GM23338 (cell line): ENCODE data around the gene CUEDC1. TPM values are rescaled to one million over a fixed set of nuclear protein-coding genes. Genes with fewer than 3 reads are reported as not detected.

Experiments
- ATAC-seq: fragments of 200-7000 bp; cut with Tn5 transposase; 3 replicates; pipeline ENCODE4 v1.9.1; 2020
- DNase-seq: peaks from one replicate; pipeline ENCODE4 v3.0.0-alpha.2; 2015; ENCODE audit warnings: low spot score
- H2AFZ ChIP-seq: fragments of 200-600 bp; sonication (generic); 2 replicates; pipeline ENCODE4 v1.8.0; 2016; ENCODE audit warnings: antibody characterized with exemption, mild to moderate bottlenecking, moderate library complexity
- H3F3A ChIP-seq: fragments of 200-600 bp; sonication (generic); replicated peaks from 2 replicates; pipeline ENCODE4 v1.8.0; 2017; ENCODE audit warnings: antibody characterized with exemption, mixed run types, low read depth
- H3K27ac ChIP-seq: fragments of 200-600 bp; sonication (generic); 2 replicates; pipeline ENCODE4 v1.6.1; 2016; ENCODE audit warnings: low read depth
- H3K27me3 ChIP-seq: fragments of 200-600 bp; sonication (generic); 2 replicates; pipeline ENCODE4 v1.8.0; 2016; ENCODE audit warnings: mild to moderate bottlenecking, mixed run types, moderate library complexity; ENCODE audit not compliant: insufficient read depth
- H3K36me3 ChIP-seq: fragments of 200-600 bp; sonication (generic); 2 replicates; pipeline ENCODE4 v1.8.0; 2016; ENCODE audit warnings: mild to moderate bottlenecking; ENCODE audit not compliant: insufficient read depth
- H3K4me1 ChIP-seq: fragments of 200-600 bp; sonication (generic); 2 replicates; pipeline ENCODE4 v1.8.0; 2016; ENCODE audit warnings: mild to moderate bottlenecking, moderate library complexity; ENCODE audit not compliant: insufficient read depth
- H3K4me2 ChIP-seq: fragments of 200-600 bp; sonication (generic); 2 replicates; pipeline ENCODE4 v1.7.1; 2017; ENCODE audit warnings: mixed run types
- H3K4me3 ChIP-seq: fragments of 200-600 bp; sonication (generic); 2 replicates; pipeline ENCODE4 v1.6.1; 2016; ENCODE audit warnings: mixed run types
- H3K79me2 ChIP-seq: fragments of 200-600 bp; sonication (generic); replicated peaks from 2 replicates; pipeline ENCODE4 v1.8.0; 2017; ENCODE audit warnings: mild to moderate bottlenecking; ENCODE audit not compliant: insufficient read depth
- H3K9me2 ChIP-seq: fragments of 200-600 bp; sonication (generic); 2 replicates; pipeline ENCODE4 v1.8.0; 2017; ENCODE audit not compliant: insufficient read depth
- H4K20me1 ChIP-seq: fragments of 200-600 bp; sonication (generic); replicated peaks from 2 replicates; pipeline ENCODE4 v1.8.0; 2017; ENCODE audit warnings: mild to moderate bottlenecking; ENCODE audit not compliant: insufficient read depth
- H3K27ac Mint-ChIP-seq: 2 replicates; pipeline ENCODE4 v1.8.0; 2020; ENCODE audit warnings: inconsistent platforms, mild to moderate bottlenecking, moderate library complexity, mixed read lengths
- H3K27me3 Mint-ChIP-seq: 3 replicates; pipeline ENCODE4 v1.8.0; 2022; ENCODE audit warnings: low read depth, mild to moderate bottlenecking, moderate library complexity, mixed read lengths, inconsistent platforms; ENCODE audit not compliant: insufficient read depth, poor library complexity
- H3K36me3 Mint-ChIP-seq: 3 replicates; pipeline ENCODE4 v1.8.0; 2021; ENCODE audit warnings: low read depth, mild to moderate bottlenecking, inconsistent platforms, moderate library complexity, mixed read lengths
- H3K4me1 Mint-ChIP-seq: 3 replicates; pipeline ENCODE4 v1.8.0; 2020; ENCODE audit warnings: mild to moderate bottlenecking, inconsistent platforms, mixed read lengths
- H3K4me3 Mint-ChIP-seq: 3 replicates; pipeline ENCODE4 v1.8.0; 2021; ENCODE audit warnings: moderate library complexity, mild to moderate bottlenecking, inconsistent platforms, mixed read lengths
- H3K9me3 Mint-ChIP-seq: 3 replicates; pipeline ENCODE4 v1.8.0; 2020; ENCODE audit warnings: moderate library complexity, mild to moderate bottlenecking, inconsistent platforms, mixed read lengths
- CREB1 ChIP-seq: fragments of 250-450 bp; sonication (Bioruptor Pico); IDR thresholded peaks from 2 replicates; pipeline ENCODE4 v1.5.0; 2020; ENCODE audit warnings: low read depth, mild to moderate bottlenecking, moderate library complexity
- EZH2phosphoT487 ChIP-seq: fragments of 200-600 bp; sonication (generic); IDR thresholded peaks from one replicate; pipeline ENCODE4 v1.8.1; 2018; ENCODE audit warnings: antibody characterized with exemption; ENCODE audit not compliant: unreplicated experiment
- JUNB ChIP-seq: IDR thresholded peaks from one replicate; pipeline ENCODE4 v1.6.1; 2016; ENCODE audit warnings: antibody characterized with exemption; ENCODE audit not compliant: unreplicated experiment
- NANOG ChIP-seq: IDR thresholded peaks from 2 replicates; pipeline ENCODE4 v1.6.1; 2016; ENCODE audit warnings: antibody characterized with exemption, borderline replicate concordance
- POLR2AphosphoS5 ChIP-seq: IDR thresholded peaks from 2 replicates; pipeline ENCODE4 v1.6.1; 2016; ENCODE audit warnings: antibody characterized with exemption, low read depth
- STAT1 ChIP-seq: IDR thresholded peaks from one replicate; pipeline ENCODE4 v1.6.1; 2016; ENCODE audit warnings: antibody characterized with exemption; ENCODE audit not compliant: unreplicated experiment
- polyA plus RNA-seq: library from polyadenylated mRNA; unstranded; fragments of >200 nt; fragmentation: Nextera tagmentation; extraction: Ambion mirVana; gene quantifications from 2 replicates; pipeline ENCODE4 v1.2.1, GENCODE V29; 2016
- total RNA-seq: library from RNA; depleted of rRNA; stranded (reverse); fragments of >200 nt; shearing (Covaris generic); gene quantifications from 2 replicates; pipeline ENCODE4 v1.2.3, GENCODE V29; 2014
- TF ChIP-seq, protein P1 (sequence below): IDR thresholded peaks from 2 replicates; pipeline ENCODE4 v1.6.1; 2016; ENCODE audit warnings: antibody characterized with exemption
- TF ChIP-seq, protein P2 (sequence below): IDR thresholded peaks from one replicate; pipeline ENCODE4 v1.6.1; 2018; ENCODE audit warnings: antibody characterized with exemption; ENCODE audit not compliant: unreplicated experiment

Gene CUEDC1
- total and polyA plus RNA-seq, 2 experiments from 2014 or later = 3.0 to 7.7 TPM

DNA sequence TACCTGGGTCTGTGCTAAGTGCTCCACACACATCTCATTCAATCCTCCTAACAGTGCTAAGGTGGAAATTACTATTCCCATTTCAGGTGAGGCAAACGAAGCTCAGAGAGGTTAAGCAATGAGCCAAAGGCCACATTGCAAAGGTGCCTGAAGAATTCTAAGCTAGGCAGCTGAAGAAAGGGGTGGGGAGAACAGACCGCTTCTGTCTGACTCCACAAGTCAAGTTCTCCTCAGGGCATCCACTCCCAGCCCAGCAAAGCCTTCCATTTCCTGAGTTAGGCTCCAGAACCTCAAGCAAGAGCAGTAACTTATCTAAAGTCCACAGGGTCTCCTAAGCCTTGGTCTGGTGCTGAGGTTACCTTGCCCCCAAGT is 78.4 kb downstream of the CUEDC1 start:
- Histone ChIP-seq H3K27me3 (peaks cover 14% of the 10 kb centered on the region; the same call in 1 of the 2 replicates), H3K9me2 (no peaks in the 10 kb centered on the region), H3K36me3 (no peaks in the 10 kb centered on the region; the same call in 1 of the 2 replicates), H4K20me1 (no peaks in the 10 kb centered on the region), H3K4me2 (peak overlapping the region; percentile 79), H3K4me1 (peaks cover 66% of the 10 kb centered on the region), H3K4me3 (no peak overlapping the region), H2AFZ (no peak overlapping the region), H3F3A (peaks cover 26% of the 10 kb centered on the region; the same call in 1 of the 2 replicates), H3K79me2 (no peaks in the 10 kb centered on the region), H3K27ac (no peak overlapping the region)
- Mint-ChIP-seq H3K9me3 (no peaks in the 10 kb centered on the region), H3K36me3 (peaks cover 4% of the 10 kb centered on the region; the same call in 1 of the 3 replicates), H3K27me3 (peaks cover 23% of the 10 kb centered on the region), H3K27ac (no peak overlapping the region), H3K4me1 (peaks cover 84% of the 10 kb centered on the region), H3K4me3 (no peak overlapping the region)
- DNase-seq (no peak), ATAC-seq (no peak)
- TF ChIP-seq CREB1 (CRISPR knock-in tag) (no peak), JUNB (no peak), POLR2AphosphoS5 (no peak)
- TF ChIP-seq, protein P1, sequence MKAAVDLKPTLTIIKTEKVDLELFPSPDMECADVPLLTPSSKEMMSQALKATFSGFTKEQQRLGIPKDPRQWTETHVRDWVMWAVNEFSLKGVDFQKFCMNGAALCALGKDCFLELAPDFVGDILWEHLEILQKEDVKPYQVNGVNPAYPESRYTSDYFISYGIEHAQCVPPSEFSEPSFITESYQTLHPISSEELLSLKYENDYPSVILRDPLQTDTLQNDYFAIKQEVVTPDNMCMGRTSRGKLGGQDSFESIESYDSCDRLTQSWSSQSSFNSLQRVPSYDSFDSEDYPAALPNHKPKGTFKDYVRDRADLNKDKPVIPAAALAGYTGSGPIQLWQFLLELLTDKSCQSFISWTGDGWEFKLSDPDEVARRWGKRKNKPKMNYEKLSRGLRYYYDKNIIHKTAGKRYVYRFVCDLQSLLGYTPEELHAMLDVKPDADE = no peak

DNA sequence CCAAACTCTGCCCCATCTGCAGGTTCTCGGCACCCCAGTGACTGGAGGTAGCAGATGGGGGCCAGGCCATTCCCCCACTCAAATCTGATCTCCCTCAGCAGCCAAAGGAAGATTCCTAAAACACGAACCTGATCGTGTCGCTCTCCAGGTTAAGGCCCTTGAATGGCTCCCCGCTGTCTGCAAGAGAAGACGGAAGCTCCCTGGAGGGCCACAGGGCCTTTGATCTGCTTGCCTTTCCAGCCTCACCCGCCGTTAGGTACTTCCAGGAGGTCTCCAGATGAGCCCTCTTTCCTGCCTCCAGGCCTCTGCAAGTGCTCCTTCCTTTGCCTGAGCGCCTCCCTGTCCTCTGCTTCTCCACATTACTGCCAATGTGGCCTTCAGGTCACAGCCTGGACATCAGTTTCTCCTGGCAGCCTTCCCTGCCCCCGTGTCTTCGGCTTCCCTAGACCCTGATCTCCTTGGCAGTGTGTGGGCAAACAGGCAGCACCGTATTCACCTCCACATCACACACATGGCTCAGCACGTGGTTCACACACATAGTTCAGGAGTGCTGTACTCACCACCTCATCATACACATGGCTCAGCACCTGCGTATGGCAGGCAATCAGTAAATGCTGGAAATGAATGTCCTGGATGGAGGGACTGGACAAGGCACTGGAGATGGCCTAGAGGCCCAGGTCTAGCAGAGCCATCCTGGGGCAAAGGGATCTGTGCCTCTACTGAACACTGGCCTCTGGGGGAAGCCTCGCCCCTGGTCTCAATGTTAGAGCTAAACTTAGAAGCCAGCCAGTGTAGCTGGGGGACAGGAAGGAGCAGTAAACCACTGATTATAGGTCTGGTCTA is 79.0 kb downstream of the CUEDC1 start:
- Mint-ChIP-seq H3K9me3 (no peaks in the 10 kb centered on the region), H3K27ac (no peak overlapping the region), H3K4me3 (peak overlapping the region; percentile 20; the same call in 2 of the 3 replicates), H3K27me3 (peaks cover 21% of the 10 kb centered on the region), H3K36me3 (peaks cover 4% of the 10 kb centered on the region; the same call in 1 of the 3 replicates), H3K4me1 (peaks cover 82% of the 10 kb centered on the region)
- Histone ChIP-seq H3F3A (peaks cover 26% of the 10 kb centered on the region; the same call in 1 of the 2 replicates), H3K4me2 (peak overlapping the region; percentile 79), H3K36me3 (no peaks in the 10 kb centered on the region; the same call in 1 of the 2 replicates), H2AFZ (no peak overlapping the region), H3K9me2 (no peaks in the 10 kb centered on the region), H3K79me2 (no peaks in the 10 kb centered on the region), H3K4me3 (peak overlapping the region; percentile 47; the same call in 1 of the 2 replicates), H3K27me3 (peaks cover 14% of the 10 kb centered on the region; the same call in 1 of the 2 replicates), H4K20me1 (no peaks in the 10 kb centered on the region), H3K27ac (peak overlapping the region; percentile 89; the same call in 1 of the 2 replicates), H3K4me1 (peaks cover 66% of the 10 kb centered on the region)
- peak; percentile 19 for ATAC-seq
- DNase-seq = peak; percentile 63
- TF ChIP-seq, protein P2, sequence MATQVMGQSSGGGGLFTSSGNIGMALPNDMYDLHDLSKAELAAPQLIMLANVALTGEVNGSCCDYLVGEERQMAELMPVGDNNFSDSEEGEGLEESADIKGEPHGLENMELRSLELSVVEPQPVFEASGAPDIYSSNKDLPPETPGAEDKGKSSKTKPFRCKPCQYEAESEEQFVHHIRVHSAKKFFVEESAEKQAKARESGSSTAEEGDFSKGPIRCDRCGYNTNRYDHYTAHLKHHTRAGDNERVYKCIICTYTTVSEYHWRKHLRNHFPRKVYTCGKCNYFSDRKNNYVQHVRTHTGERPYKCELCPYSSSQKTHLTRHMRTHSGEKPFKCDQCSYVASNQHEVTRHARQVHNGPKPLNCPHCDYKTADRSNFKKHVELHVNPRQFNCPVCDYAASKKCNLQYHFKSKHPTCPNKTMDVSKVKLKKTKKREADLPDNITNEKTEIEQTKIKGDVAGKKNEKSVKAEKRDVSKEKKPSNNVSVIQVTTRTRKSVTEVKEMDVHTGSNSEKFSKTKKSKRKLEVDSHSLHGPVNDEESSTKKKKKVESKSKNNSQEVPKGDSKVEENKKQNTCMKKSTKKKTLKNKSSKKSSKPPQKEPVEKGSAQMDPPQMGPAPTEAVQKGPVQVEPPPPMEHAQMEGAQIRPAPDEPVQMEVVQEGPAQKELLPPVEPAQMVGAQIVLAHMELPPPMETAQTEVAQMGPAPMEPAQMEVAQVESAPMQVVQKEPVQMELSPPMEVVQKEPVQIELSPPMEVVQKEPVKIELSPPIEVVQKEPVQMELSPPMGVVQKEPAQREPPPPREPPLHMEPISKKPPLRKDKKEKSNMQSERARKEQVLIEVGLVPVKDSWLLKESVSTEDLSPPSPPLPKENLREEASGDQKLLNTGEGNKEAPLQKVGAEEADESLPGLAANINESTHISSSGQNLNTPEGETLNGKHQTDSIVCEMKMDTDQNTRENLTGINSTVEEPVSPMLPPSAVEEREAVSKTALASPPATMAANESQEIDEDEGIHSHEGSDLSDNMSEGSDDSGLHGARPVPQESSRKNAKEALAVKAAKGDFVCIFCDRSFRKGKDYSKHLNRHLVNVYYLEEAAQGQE = peak; percentile 17
- no peak for TF ChIP-seq CREB1 (CRISPR knock-in tag)
- no peak for TF ChIP-seq EZH2phosphoT487
- no peak for TF ChIP-seq NANOG
- TF ChIP-seq STAT1 = no peak
